Mucosa of rectum (tissue), 2 donors: ENCODE results near the gene PNPLA6.
"Not testable (repeated sequence)": the region's sequence is repeated elsewhere in the genome, so short reads cannot be mapped to it uniquely, and the experiment has no call there.

Experiments
- H3K27ac ChIP-seq, 2 donors: one replicate each; pipeline ENCODE4 v1.7.0; 2013; ENCODE audit warnings: inconsistent platforms in 2 of 2, low read depth in 2 of 2, low read length in 2 of 2
- H3K27me3 ChIP-seq, 2 donors: one replicate each; pipeline ENCODE4 v1.7.0; 2013; ENCODE audit warnings: low read length in 2 of 2; ENCODE audit not compliant: control insufficient read depth in 2 of 2, insufficient read depth in 2 of 2
- H3K36me3 ChIP-seq, 2 donors: one replicate each; pipeline ENCODE4 v1.7.0; 2013; ENCODE audit warnings: low read length in 2 of 2; ENCODE audit not compliant: control insufficient read depth in 2 of 2, insufficient read depth in 2 of 2
- H3K4me1 ChIP-seq, 2 donors: one replicate each; pipeline ENCODE4 v1.7.0; 2013; ENCODE audit warnings: low read length in 2 of 2, mild to moderate bottlenecking in 1 of 2; ENCODE audit not compliant: control insufficient read depth in 2 of 2, insufficient read depth in 2 of 2
- H3K4me3 ChIP-seq, 2 donors: one replicate each; pipeline ENCODE4 v1.7.0; 2013; ENCODE audit warnings: low read length in 2 of 2
- H3K9ac ChIP-seq, 2 donors: one replicate each; pipeline ENCODE4 v1.7.0; 2013; ENCODE audit warnings: low read length in 2 of 2, low read depth in 1 of 2, mild to moderate bottlenecking in 1 of 2
- H3K9me3 ChIP-seq, 2 donors: one replicate each; pipeline ENCODE4 v1.7.0; 2013; ENCODE audit warnings: low read length in 2 of 2; ENCODE audit not compliant: control insufficient read depth in 2 of 2
- donor health status: healthy.
- donor health status: Normal muscosa, but diverticular disease.

PNPLA6 gene

GRCh38 chr19:7529610-7530490 is 5.7 kb upstream of the PNPLA6 start:
- H3K4me1 ChIP-seq, result peaks cover 4 to 5% of the 10 kb centered on the region in 2 donors
- no peaks in the 10 kb centered on the region for H3K27me3 ChIP-seq
- no peak overlapping the region for H3K9ac ChIP-seq
- no peaks in the 10 kb centered on the region for H3K9me3 ChIP-seq
- peaks cover 7 to 24% of the 10 kb centered on the region in 2 donors for H3K36me3 ChIP-seq
- no peak overlapping the region for H3K4me3 ChIP-seq
- H3K27ac ChIP-seq, result no peak overlapping the region

- Histone ChIP-seq H3K27ac (peak overlapping the region; percentile 65 to 95), H3K9ac (peak overlapping the region in 1 of 2 donors; percentile 67), H3K36me3 (peaks cover 3 to 14% of the 10 kb centered on the region in 2 donors), H3K9me3 (no peaks in the 10 kb centered on the region), H3K4me3 (peak overlapping the region; percentile 91 to 97), H3K4me1 (peaks cover 10 to 12% of the 10 kb centered on the region in 2 donors), H3K27me3 (no peaks in the 10 kb centered on the region)
Measured at GRCh38 chr19:7533281-7533885, 2.1 kb upstream of the PNPLA6 start.

GRCh38 chr19:7533925-7534480 is 1.5 kb upstream of the PNPLA6 start:
- Histone ChIP-seq H3K9me3 (no peaks in the 10 kb centered on the region), H3K9ac (peak overlapping the region; percentile 89 to 90), H3K27ac (peak overlapping the region; percentile 85 to 95), H3K36me3 (peaks cover 3 to 14% of the 10 kb centered on the region in 2 donors), H3K27me3 (no peaks in the 10 kb centered on the region), H3K4me1 (peaks cover 10 to 12% of the 10 kb centered on the region in 2 donors), H3K4me3 (peak overlapping the region; percentile 91 to 97)

- Histone ChIP-seq H3K27ac (peak overlapping the region; percentile 85 to 95), H3K27me3 (no peaks in the 10 kb centered on the region), H3K9ac (peak overlapping the region; percentile 89 to 90), H3K9me3 (no peaks in the 10 kb centered on the region), H3K4me1 (peaks cover 10 to 12% of the 10 kb centered on the region in 2 donors), H3K36me3 (peaks cover 2 to 11% of the 10 kb centered on the region in 2 donors), H3K4me3 (peak overlapping the region; percentile 91 to 97)
Measured at GRCh38 chr19:7534531-7535046, 928 bp upstream of the PNPLA6 start.

GRCh38 chr19:7535998-7536695 is 630 bp downstream of the PNPLA6 start:
- Histone ChIP-seq H3K4me1 (peaks cover 10 to 12% of the 10 kb centered on the region in 2 donors), H3K36me3 (peaks cover 8 to 19% of the 10 kb centered on the region in 2 donors), H3K9ac (peak overlapping the region; percentile 84 to 89), H3K4me3 (peak overlapping the region; percentile 91 to 97), H3K27ac (peak overlapping the region; percentile 85 to 95), H3K27me3 (no peaks in the 10 kb centered on the region), H3K9me3 (no peaks in the 10 kb centered on the region)

GRCh38 chr19:7538990-7539389 is 3.5 kb downstream of the PNPLA6 start:
- Histone ChIP-seq H3K36me3 (peaks cover 19 to 40% of the 10 kb centered on the region in 2 donors), H3K4me1 (peaks cover 7 to 10% of the 10 kb centered on the region in 2 donors)
- not testable (repeated sequence) for H3K4me3 ChIP-seq, H3K27me3 ChIP-seq, H3K9me3 ChIP-seq, H3K9ac ChIP-seq, H3K27ac ChIP-seq

- H3K4me3 ChIP-seq, result no peak overlapping the region
- no peak overlapping the region for H3K9ac ChIP-seq
Measured at GRCh38 chr19:7539827-7540425, 4.4 kb downstream of the PNPLA6 start.

GRCh38 chr19:7540761-7541474 is 5.4 kb downstream of the PNPLA6 start:
- H3K4me1 ChIP-seq, result peaks cover 5% of the 10 kb centered on the region in 2 donors
- no peak overlapping the region for H3K9ac ChIP-seq
- H3K4me3 ChIP-seq, result no peak overlapping the region
- peaks cover 19 to 40% of the 10 kb centered on the region in 2 donors for H3K36me3 ChIP-seq
- no peak overlapping the region for H3K27ac ChIP-seq
- no peaks in the 10 kb centered on the region for H3K27me3 ChIP-seq
- H3K9me3 ChIP-seq, result no peaks in the 10 kb centered on the region

More at GRCh38 chr19:7539827-7540425, 4.4 kb downstream of the PNPLA6 start:
- no peaks in the 10 kb centered on the region for H3K9me3 ChIP-seq
- no peak overlapping the region for H3K27ac ChIP-seq
- H3K36me3 ChIP-seq, result peaks cover 19 to 40% of the 10 kb centered on the region in 2 donors
- H3K27me3 ChIP-seq, result no peaks in the 10 kb centered on the region
- H3K4me1 ChIP-seq, result peaks cover 6 to 7% of the 10 kb centered on the region in 2 donors

- H3K27ac ChIP-seq, result no peak overlapping the region
- no peaks in the 10 kb centered on the region for H3K9me3 ChIP-seq
- peaks cover 19 to 40% of the 10 kb centered on the region in 2 donors for H3K36me3 ChIP-seq
- H3K27me3 ChIP-seq, result no peaks in the 10 kb centered on the region
- H3K4me3 ChIP-seq, result no peak overlapping the region
- no peak overlapping the region for H3K9ac ChIP-seq
- H3K4me1 ChIP-seq, result peaks cover 0 to 1% of the 10 kb centered on the region in 2 donors
Measured at GRCh38 chr19:7541475-7541824, 5.9 kb downstream of the PNPLA6 start.
